GM12864 (cell line): ENCODE measurements around the gene TSPAN15.

Experiments
- DNase-seq: peaks from one replicate; pipeline ENCODE4 v3.0.0-alpha.2; 2011; ENCODE audit warnings: low read depth
- H3K4me3 ChIP-seq: 2 replicates; pipeline ENCODE4 v1.5.1; 2011; ENCODE audit warnings: mild to moderate bottlenecking, low read depth, low read length, control low read depth
- TF ChIP-seq, protein P1 (sequence below): IDR thresholded peaks from 2 replicates; pipeline ENCODE4 v1.5.1; 2011; ENCODE audit warnings: low read depth, mild to moderate bottlenecking, moderate library complexity, low read length, control low read depth, inconsistent platforms; ENCODE audit errors: missing control alignments

Gene TSPAN15

DNA sequence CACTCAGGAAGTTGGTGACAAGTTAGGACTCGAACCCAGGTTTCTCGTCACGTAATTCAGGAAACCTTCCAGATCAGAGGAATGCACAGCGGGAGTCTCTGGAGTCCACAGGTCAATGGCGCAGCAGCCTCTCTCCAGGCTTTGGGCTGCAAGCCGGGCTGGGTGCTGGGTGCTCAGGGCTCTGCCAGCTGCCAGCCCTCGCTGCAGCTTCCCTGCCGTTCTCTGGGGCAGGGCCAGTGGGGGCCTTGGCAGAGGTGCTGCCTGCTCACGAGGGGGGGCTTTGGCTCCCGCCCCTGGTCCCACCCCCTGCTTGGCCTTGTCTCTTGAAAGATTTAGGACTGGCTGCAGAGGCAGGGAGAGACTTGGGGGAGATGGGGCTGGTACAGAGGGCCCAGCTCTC is 34.6 kb upstream of the TSPAN15 start, which contains the start of gene TACR2:
TACR2 (minus strand) TSS at position 224 of the 400 bp plus-strand sequence. CDS start 595 bp downstream, outside the sequence.
- no peak within 1 kb of the TSS for H3K4me3 ChIP-seq
- TF ChIP-seq, protein P1, sequence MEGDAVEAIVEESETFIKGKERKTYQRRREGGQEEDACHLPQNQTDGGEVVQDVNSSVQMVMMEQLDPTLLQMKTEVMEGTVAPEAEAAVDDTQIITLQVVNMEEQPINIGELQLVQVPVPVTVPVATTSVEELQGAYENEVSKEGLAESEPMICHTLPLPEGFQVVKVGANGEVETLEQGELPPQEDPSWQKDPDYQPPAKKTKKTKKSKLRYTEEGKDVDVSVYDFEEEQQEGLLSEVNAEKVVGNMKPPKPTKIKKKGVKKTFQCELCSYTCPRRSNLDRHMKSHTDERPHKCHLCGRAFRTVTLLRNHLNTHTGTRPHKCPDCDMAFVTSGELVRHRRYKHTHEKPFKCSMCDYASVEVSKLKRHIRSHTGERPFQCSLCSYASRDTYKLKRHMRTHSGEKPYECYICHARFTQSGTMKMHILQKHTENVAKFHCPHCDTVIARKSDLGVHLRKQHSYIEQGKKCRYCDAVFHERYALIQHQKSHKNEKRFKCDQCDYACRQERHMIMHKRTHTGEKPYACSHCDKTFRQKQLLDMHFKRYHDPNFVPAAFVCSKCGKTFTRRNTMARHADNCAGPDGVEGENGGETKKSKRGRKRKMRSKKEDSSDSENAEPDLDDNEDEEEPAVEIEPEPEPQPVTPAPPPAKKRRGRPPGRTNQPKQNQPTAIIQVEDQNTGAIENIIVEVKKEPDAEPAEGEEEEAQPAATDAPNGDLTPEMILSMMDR = no peak
- DNase-seq = no peak

DNA sequence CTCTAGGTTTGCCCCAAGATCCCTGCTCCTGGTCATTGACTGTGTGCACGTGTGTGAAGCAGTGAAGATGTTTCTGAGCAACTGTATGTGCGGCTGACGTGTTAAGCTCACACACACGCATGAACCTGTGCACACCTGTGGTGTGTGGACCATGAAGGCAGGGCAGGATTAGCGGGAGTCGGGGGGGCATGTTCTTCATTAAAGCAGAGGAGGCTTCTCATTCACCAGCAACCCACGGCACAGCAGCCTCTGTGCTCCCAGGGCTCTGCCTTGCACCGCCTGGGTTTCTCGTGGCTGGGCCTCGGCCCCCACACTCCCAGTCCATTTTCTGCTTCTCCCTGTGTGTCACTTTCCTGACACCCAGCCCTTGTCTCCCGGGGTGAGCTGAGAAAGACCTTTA is 33.7 kb upstream of the TSPAN15 start:
- TF ChIP-seq, protein P1 = no peak
- DNase-seq = no peak
- no peak overlapping the region for H3K4me3 ChIP-seq

DNA sequence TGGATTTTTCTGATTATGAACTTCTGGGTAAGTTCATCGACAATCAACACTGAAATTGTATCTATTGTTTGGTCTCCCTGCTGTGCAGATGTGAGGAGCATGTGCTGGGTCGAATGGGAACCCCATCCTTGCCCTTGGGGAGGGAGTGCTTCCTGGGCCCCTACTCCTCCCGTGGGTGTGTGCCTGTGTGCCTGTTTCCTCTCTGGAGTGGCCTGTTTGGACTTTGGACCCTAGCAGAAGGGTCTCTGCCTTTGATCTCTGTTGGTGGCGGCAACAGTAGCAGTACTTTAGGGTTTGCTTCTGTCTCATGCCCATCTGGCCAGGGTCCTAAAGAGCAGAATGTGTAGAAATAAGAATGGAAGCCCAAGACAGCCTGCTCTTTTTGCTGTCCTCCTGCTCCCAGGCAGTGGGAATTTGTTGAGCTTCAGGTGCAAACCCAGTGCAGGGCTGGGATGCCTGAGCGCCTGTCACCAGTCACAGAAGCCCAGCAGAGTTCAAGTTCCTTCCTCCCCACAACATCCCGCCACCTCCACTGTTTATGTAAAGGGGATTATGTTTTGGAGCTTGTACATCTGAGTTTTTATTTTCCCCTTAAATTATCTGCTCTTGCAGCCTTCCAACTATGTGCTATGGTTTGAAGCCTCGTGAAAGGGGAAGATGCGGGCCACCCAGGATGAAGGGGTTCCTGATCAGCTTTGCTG is 33.1 kb upstream of the TSPAN15 start:
- H3K4me3 ChIP-seq = no peak overlapping the region
- TF ChIP-seq, protein P1 = no peak
- no peak for DNase-seq

DNA sequence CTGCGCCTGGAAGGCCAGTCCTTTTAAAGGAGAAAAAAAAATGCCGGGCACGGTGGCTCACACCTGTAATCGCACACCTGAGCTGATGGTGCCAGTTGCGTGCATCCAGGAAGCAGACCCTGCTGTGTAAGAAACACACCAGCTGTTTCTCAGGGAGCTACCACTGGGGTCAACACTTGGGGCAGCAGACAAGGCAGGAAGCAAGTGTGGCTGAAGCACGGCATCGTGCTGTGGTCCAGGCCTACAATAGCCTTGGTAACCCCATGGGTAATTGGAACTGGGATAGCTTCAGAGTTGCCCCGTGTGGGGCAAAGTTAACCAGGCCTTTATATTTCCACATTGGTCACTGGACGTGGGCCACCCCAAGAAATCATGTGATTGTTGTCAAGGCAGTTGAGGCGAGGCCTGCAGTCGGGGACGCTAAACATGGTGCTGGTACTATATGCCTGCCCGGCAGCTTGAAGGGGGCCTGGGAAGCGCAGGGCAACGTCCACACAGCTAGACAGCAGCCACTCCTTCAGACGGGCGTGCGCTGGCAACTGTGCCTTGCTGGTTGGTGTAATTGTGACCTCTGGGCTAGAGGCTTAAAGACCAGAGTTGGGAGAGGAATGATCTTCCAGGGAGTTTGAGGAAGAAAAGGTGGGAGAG is 32.0 kb upstream of the TSPAN15 start:
- no peak overlapping the region for H3K4me3 ChIP-seq
- no peak for DNase-seq
- TF ChIP-seq, protein P1 = no peak

DNA sequence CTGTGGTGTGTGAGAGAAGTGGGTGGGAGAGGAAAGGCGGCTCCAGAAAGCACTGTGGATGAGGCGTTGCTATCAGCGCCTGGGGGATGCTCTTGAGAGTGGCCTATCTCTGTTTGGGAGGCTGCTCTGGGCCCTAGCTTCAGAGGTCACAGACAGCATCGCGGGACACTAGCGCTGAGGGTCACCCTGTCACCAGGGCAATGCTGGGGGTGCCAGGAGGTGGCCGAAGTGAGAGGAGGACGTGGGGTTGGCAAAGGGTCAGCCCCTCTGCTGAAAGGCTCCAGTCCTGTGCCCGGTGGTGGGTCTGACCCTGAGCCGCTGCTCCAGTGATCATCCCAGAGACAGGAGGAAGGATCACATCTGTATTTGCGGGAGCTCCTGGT is 31.5 kb upstream of the TSPAN15 start:
- DNase-seq = no peak
- no peak overlapping the region for H3K4me3 ChIP-seq
- TF ChIP-seq, protein P1 = no peak

DNA sequence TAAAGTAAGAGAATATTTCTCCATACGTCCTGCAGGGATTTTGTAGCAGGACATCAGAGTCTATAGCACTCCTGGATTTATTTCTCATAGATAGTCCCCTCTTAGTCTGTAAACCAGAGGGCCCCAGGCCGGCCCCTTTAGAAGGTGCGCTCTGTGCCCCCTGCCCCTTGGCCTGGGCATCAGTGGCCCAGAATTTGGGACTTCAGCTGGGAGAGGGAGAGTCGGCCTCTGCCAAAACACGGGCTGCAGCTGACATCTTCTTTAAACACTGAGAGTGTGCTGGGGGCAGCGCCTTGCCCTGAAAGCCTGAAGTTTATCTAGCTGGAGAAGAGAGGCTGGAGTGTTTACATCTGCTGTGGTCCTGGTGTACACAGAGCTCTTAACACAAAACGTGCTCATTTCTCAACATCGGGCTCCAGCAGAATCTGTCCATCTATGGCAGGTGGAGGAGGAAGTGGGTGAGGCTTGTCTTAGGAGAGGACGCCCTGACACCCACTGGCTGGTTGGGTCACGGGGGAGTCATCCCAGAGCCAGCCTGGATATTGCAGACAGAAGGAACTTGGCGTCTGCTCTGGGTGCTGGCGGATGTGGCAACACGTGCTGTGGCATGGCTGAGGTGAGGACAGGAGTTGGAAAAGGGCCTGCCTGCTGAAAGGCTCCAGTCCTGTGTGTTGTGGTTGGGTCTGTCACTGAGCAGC is 29.5 kb upstream of the TSPAN15 start:
- DNase-seq = no peak
- TF ChIP-seq, protein P1 = no peak

More for the DNA sequence above, 29.5 kb upstream of the TSPAN15 start:
- H3K4me3 ChIP-seq = no peak overlapping the region
